Measurements from ENCODE around the gene DTX2. TPM values are rescaled to one million over a fixed set of nuclear protein-coding genes. Genes with fewer than 3 reads are reported as not detected.
"Not testable (repeated sequence)": the region's sequence is repeated elsewhere in the genome, so short reads cannot be mapped to it uniquely, and the experiment has no call there.

Gene DTX2
- total RNA-seq, 2 donors from 2014 or later, result 34.3 to 36.5 TPM

DNA sequence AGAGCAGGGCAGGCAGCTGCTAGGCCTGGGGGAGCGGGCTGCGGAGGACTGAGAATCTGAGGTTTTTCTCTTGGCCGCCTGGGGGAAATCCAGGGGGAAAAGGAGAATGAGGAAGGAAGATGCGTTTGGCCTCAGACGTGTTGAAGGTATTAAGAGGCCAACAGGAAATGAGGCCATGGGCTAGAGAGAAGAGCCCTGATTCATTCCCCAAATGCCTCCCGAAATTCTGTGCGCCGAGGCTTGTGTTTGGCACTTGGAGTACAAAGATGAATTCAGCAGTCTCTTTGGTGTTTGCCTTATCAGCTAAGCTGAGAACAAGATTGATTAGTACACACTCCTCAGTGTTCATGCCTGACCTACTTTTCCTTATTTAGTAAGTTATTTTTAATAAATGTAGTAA is 4.4 kb downstream of the DTX2 start:
- not testable (repeated sequence) for H3K4me3 Mint-ChIP-seq; H3K9me3 Mint-ChIP-seq; H3K36me3 Mint-ChIP-seq; ATAC-seq; H3K4me1 Mint-ChIP-seq (ENCODE audit: low read depth in 2 of 2); DNase-seq (ENCODE audit: low spot score); H3K27me3 Mint-ChIP-seq; H3K27ac Mint-ChIP-seq

DNA sequence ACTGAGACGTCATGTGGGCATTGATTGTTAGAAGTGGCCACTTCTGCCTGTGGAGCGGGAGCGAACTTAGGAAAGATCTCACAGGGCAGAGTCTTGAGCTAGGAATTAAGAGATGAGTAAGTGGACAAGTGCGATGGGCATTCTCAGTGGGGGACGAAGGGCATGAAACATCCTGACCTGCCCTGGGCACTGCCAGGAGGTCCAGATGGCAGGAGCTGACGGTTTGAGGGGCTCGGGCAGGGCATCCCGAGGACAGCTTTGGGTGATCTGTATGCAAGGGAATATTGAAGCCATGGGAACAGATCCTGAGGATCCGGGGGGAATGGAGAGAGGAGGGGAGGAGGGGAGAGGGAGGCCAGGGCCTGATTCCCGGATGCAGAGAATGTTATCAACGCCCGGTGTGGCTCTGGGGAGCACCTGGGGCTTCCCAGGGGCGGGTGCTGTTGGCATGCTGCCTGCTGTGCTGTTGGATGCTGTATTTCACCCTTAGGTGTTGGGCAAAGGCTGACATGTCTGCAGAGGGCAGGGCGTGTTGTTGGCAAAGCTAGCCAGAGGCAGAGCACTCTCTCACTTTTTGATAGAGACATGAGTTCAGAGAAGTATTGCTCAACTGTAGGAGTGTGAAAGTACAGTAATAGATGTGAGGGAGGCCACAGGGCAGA is 6.4 kb downstream of the DTX2 start:
- H3K4me1 Mint-ChIP-seq (ENCODE audit: low read depth in 2 of 2); H3K36me3 Mint-ChIP-seq; H3K4me3 Mint-ChIP-seq; H3K9me3 Mint-ChIP-seq; DNase-seq (ENCODE audit: low spot score); H3K27me3 Mint-ChIP-seq; H3K27ac Mint-ChIP-seq: not testable (repeated sequence)
- peak; percentile 28 to 33 for ATAC-seq

DNA sequence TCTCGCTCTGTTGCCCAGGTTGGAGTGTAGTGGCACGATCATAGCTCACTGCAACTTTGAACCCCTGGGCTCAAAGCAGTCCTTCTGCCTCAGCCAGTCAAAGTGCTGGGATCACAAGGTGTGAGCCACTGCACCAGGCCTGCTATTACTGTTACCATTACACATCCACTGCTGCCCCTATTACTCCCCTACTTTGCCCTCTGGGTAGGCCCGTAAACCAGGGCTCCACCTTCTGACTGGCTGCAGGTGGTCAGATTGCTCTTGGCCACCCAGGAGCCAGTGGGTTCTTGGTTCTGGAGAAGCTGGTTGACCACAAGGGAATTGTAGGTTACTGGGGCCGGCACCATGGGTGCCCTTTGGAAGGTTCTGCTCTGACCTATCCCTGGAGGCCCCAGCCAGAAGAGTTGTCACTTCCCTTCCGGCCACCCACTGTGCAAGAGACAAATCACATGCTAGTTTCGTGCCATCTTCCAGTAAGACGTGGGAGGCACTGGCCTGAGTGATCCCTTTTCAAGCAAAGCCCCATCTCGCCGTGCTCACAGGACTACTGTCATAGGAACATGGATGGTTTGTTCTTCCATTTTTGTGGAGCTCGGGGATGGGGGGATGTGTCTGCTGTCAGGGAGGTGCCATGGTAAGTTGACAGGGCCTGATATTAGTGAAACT is 10.2 kb downstream of the DTX2 start:
- H3K4me3 Mint-ChIP-seq; H3K27ac Mint-ChIP-seq; H3K9me3 Mint-ChIP-seq; DNase-seq (ENCODE audit: low spot score); ATAC-seq; H3K4me1 Mint-ChIP-seq (ENCODE audit: low read depth in 2 of 2); H3K36me3 Mint-ChIP-seq; H3K27me3 Mint-ChIP-seq: not testable (repeated sequence)

DNA sequence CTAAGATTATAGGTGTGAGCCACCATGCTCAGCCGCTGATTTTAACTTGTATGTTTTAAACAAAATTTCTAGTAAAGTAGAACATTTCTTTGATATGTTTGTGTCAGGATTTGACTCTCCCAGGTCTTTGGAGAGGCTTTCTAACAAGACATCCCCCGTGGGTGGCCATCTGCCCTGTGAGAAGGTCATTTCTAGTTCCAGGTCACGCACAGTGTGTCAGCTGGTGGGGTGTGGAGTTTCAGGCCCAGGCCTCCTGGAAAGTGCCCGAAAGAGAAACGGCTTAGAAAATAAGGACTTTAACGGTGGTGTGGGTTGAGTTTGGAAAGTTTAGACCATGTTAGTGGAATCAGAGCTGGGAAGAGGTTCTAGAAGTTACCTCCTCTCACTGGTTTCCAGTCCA is 11.6 kb downstream of the DTX2 start:
- not testable (repeated sequence) for H3K4me3 Mint-ChIP-seq; H3K9me3 Mint-ChIP-seq; H3K36me3 Mint-ChIP-seq; ATAC-seq; H3K27ac Mint-ChIP-seq; H3K4me1 Mint-ChIP-seq (ENCODE audit: low read depth in 2 of 2); H3K27me3 Mint-ChIP-seq; DNase-seq (ENCODE audit: low spot score)

DNA sequence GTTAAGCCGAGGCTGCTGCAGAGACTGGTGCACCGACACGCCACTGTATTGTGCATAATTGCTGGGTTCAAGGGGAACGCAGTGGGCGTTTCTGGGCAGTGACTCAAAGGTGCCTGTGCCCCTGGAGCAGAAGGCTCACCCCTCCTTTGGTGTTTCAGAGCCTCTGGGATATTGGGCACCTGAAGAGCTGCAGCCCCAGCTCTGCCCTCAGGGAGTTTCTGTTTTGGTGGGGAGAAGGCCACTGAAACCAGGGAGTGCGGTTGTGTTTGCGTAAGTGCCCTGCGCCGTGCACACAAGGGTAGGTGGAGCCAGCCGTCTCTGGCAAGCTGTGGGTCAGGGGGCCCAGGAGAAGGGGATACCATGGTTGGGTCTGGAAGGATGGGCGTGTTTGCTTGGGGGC is 14.8 kb downstream of the DTX2 start:
- not testable (repeated sequence) for H3K36me3 Mint-ChIP-seq; H3K9me3 Mint-ChIP-seq; H3K27ac Mint-ChIP-seq; H3K4me1 Mint-ChIP-seq (ENCODE audit: low read depth in 2 of 2); H3K27me3 Mint-ChIP-seq; H3K4me3 Mint-ChIP-seq; DNase-seq (ENCODE audit: low spot score)
- peak in 1 of 2 donors; percentile 11 for ATAC-seq

DNA sequence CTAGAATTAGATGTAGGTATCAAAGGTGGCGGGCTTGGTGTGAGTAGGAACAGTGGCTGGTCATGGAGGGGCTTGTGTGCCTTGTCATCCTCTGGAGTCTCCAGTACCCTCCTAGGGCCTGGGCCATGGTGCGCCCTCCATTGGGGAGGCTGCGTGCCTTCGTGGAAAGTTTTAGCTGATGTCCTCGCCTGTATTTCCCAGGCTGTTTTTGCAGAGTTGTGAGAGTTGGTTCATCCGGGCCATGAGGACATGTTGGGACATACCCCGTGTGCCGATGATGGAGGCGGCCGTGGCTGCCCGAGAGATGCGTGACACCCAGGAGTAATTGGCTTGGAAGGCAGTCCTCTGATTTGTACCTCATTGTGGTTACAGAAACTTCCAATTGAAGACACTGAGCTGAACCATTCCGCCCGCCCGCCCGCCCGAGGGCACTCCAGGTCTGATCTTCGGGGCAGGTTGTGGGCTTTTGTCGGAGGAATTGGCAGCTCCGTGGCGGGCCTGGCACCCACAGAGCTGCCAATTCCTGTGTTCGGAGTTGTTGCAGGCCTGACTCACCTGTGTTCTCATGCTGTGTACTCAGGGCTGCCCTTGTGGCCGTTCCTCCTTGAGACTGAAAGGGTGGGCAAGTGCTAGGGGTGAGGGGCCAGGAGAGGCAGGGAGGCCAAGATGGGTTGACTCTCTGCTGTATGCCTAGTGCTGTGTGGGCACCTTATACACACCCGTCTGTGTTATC is 15.4 kb downstream of the DTX2 start:
- H3K4me1 Mint-ChIP-seq (ENCODE audit: low read depth in 2 of 2), result not testable (repeated sequence)

DNA sequence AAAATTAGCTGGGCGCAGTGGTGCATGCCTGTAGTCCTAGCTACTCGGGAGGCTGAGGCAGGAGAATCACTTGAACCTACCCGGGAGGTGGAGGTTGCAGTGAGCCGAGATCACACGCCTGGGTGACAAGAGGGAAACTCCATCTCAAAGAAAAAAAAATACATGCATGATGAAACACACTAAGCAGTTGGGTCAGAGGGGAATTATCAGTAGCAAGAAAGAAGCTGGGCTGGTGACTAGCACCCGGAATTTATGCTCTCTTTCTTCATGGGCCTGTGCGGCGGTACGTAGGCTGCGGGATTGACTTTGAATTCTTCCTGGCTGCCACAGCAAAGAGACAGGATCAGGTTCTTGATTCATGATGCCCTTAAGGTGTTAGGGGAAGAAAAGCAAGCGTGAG is 18.1 kb downstream of the DTX2 start:
- not testable (repeated sequence) for H3K9me3 Mint-ChIP-seq; H3K4me3 Mint-ChIP-seq; H3K4me1 Mint-ChIP-seq (ENCODE audit: low read depth in 2 of 2); H3K27me3 Mint-ChIP-seq; ATAC-seq; H3K27ac Mint-ChIP-seq; H3K36me3 Mint-ChIP-seq; DNase-seq (ENCODE audit: low spot score)

More for the DNA sequence above, 15.4 kb downstream of the DTX2 start:
- not testable (repeated sequence) for DNase-seq (ENCODE audit: low spot score); ATAC-seq; H3K9me3 Mint-ChIP-seq; H3K27ac Mint-ChIP-seq; H3K27me3 Mint-ChIP-seq; H3K36me3 Mint-ChIP-seq; H3K4me3 Mint-ChIP-seq

DNA sequence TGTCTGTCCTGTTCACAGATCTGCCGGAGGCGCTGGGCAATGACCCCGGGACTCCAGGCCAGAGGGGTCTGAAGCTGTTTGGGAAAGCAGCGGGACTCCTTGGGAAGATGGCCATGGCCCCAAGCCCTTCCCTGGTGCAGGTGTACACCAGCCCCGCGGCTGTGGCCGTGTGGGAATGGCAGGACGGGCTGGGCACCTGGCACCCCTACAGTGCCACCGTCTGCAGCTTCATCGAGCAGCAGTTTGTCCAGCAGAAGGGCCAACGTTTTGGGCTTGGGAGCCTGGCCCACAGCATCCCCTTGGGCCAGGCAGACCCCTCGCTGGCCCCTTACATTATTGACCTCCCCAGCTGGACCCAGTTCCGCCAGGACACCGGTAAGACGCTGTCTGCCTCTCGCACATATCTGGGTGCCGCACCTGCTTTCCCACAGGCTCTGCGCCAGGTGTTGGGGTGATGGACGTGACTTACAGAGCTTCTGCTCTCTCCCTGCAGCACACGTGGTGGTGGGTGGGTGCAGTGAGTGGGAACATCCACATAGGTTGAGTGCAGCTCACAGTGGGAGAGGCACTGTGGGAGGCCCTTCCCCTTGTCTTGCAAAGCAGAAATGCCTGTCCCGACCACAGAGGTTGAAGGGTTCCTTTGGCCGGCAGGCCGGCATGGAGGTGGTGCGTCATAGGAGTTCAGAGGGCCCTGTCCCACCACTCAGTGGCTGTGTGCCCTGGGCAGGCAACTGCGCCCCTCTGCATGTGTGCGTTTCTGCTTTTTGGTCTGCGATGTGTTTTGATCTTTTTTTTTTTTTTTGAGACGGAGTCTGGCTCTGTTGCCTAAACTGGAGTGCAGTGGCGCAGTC is 19.1 kb downstream of the DTX2 start:
- H3K27me3 Mint-ChIP-seq; H3K9me3 Mint-ChIP-seq; H3K4me3 Mint-ChIP-seq; H3K4me1 Mint-ChIP-seq (ENCODE audit: low read depth in 2 of 2); H3K27ac Mint-ChIP-seq; DNase-seq (ENCODE audit: low spot score); H3K36me3 Mint-ChIP-seq: not testable (repeated sequence)
- peak in 1 of 2 donors; percentile 25 for ATAC-seq

DNA sequence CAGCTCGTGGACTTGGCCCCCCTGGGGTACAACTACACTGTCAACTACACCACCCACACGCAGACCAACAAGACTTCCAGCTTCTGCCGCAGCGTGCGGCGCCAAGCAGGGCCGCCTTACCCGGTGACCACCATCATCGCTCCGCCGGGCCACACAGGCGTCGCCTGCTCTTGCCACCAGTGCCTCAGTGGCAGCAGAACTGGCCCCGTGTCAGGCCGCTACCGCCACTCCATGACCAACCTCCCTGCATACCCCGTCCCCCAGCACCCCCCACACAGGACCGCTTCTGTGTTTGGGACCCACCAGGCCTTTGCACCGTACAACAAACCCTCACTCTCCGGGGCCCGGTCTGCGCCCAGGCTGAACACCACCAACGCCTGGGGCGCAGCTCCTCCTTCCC is 21.2 kb downstream of the DTX2 start:
- H3K9me3 Mint-ChIP-seq; DNase-seq (ENCODE audit: low spot score); H3K36me3 Mint-ChIP-seq; H3K4me3 Mint-ChIP-seq; H3K27me3 Mint-ChIP-seq; H3K27ac Mint-ChIP-seq; H3K4me1 Mint-ChIP-seq (ENCODE audit: low read depth in 2 of 2): not testable (repeated sequence)
- peak in 1 of 2 donors; percentile 30 for ATAC-seq

DNA sequence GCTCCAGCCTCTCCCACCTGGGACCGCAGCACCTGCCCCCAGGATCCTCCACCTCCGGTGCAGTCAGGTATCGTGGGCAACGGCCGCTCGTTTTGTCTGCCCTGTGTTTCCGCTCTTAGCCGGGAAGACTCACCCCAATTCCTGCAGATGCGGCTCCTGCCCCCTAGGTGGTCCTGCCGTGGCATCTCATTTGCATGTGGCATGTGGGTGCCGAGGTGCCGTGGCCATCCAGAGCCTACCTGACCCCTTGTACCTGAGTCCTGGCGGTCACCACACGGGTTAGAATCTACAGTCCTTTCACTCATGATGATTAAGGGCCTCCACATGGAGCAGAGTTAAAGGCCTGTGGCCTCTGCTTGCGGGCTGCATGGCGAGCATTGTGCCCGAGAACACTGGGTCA is 21.6 kb downstream of the DTX2 start:
- not testable (repeated sequence) for H3K4me3 Mint-ChIP-seq; ATAC-seq; H3K4me1 Mint-ChIP-seq (ENCODE audit: low read depth in 2 of 2); H3K9me3 Mint-ChIP-seq; H3K27ac Mint-ChIP-seq; H3K36me3 Mint-ChIP-seq; DNase-seq (ENCODE audit: low spot score); H3K27me3 Mint-ChIP-seq

DNA sequence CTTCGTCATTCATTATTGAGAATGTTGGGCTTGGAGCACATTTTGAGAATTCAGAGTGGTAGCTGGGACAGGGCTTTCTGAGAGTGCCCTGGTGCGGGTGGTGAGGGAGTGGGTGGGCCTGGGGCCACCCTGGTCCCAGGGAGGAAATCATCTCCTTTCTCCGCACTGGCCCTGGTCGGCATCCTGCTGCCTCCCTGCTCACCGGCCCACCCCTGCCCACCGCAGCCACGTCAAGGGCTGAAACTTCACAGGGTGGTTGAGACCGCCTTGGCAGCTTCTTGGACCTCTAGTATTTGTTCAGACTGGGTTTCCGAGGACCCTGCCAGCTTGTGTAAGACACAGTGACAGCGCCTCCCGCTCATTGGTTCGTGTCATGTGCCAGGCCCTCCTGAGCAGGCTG is 22.9 kb downstream of the DTX2 start:
- not testable (repeated sequence) for H3K36me3 Mint-ChIP-seq; H3K4me1 Mint-ChIP-seq (ENCODE audit: low read depth in 2 of 2); H3K27me3 Mint-ChIP-seq; H3K27ac Mint-ChIP-seq; H3K4me3 Mint-ChIP-seq; ATAC-seq; DNase-seq (ENCODE audit: low spot score); H3K9me3 Mint-ChIP-seq

DNA sequence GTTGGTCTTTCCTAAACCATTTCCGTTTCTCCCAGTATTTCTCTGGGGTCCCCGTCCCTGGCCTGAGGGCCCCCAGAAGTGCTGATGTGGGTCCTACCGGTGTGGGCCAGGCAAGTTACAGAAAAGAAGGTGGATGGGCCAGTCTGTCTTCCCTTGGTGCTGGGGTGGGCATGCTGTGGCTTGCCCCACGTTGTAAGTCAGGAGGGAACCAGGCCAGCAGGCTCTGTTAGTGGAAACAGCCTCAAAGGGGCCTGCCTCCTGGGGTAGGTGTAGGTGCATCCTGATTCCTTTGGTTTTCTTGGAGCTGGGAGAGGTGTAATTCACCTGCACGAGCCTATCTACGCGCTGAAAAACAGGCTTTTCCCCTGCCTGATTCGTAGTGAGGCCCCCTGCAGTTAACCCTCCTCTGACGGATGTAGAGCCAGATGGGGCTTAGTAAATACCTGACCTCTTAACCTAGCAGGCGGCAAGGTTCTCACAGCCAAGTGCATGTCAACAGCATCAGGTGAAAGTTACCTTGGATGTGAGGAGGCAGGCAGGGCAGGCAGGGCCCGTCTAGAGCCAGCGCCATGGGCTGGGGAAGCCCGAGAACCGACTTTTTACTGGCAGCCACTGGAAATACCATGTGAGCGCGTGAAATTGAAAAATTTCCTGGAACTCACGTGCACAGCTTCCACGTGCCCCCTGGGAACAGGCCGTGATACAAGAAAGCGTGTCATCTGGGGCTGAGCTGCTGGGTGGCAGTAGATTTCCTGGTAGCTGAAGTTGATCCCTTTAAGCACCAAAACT is 24.5 kb downstream of the DTX2 start:
- H3K27me3 Mint-ChIP-seq; DNase-seq (ENCODE audit: low spot score); H3K36me3 Mint-ChIP-seq; H3K4me3 Mint-ChIP-seq; H3K4me1 Mint-ChIP-seq (ENCODE audit: low read depth in 2 of 2); H3K27ac Mint-ChIP-seq; H3K9me3 Mint-ChIP-seq: not testable (repeated sequence)
- ATAC-seq, result peak in 1 of 2 donors; percentile 25

DNA sequence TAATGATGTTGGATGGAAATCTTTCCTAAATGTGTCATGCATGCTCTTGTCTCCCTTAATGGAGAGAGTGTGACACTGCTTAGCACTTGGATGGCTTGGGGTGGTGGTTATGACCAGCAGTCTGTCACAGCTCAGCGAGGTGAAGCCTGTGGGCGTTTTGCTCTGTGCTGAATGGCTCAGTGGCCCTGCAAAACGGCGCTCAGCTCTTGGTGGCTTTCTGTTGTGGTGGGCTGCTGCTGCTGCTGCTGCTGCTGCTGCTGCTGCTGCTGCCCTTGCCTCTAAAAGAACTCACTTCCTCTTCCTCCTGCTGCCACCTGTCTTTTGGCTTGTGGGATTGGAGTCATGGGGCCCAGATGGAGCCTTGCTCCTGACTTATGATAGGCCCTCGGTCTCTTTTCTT is 25.1 kb downstream of the DTX2 start:
- not testable (repeated sequence) for H3K27me3 Mint-ChIP-seq; H3K27ac Mint-ChIP-seq; H3K36me3 Mint-ChIP-seq; H3K4me1 Mint-ChIP-seq (ENCODE audit: low read depth in 2 of 2); DNase-seq (ENCODE audit: low spot score); H3K4me3 Mint-ChIP-seq; H3K9me3 Mint-ChIP-seq
- peak; percentile 88 to 97 for ATAC-seq
